ENCODE data around the gene PACSIN2.

Gene PACSIN2

GRCh38 chr22:42901790-42902508, 113.0 kb downstream of the PACSIN2 start:
- Histone ChIP-seq H3K4me1 (ENCODE audit: control insufficient read depth, insufficient read depth, low read length, poor library complexity, severe bottlenecking) (no peaks in the 10 kb centered on the region), H3K4me3 (ENCODE audit: insufficient read depth, low read depth, low read length, poor library complexity, severe bottlenecking) (no peak overlapping the region), H3K36me3 (ENCODE audit: control insufficient read depth, insufficient read depth, low read length) (peaks cover 5% of the 10 kb centered on the region), H3K27ac (ENCODE audit: insufficient read depth, low read length, poor library complexity, severe bottlenecking) (no peak overlapping the region), H3K9me3 (ENCODE audit: control insufficient read depth, low read length) (no peaks in the 10 kb centered on the region), H3K27me3 (replicated peaks; ENCODE audit: control insufficient read depth, insufficient read depth, low read length, poor library complexity, severe bottlenecking) (no peaks in the 10 kb centered on the region)
- no peak for DNase-seq

DNA sequence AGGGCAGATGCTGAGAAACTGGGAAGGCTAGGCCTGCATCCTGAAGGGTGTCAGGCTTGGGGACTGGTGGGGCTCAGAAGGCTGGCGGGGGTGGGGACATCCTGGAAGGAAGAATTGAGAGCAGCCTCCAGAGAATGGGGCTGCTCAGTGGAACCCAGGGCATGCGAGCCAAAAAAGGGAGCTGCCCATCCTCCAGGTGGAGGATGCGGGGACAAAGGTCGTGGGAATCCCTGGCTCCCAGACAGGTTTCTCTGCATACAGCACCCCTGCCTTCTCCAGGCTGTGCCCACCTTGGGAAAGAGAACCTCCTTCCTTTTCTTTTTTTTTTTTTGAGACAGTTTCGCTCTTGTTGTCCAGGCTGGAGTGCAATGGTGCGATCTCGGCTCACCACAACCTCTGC, 117.0 kb downstream of the PACSIN2 start:
- DNase-seq = no peak
- H3K27ac ChIP-seq (ENCODE audit: insufficient read depth, low read length, poor library complexity, severe bottlenecking) = no peak overlapping the region
- peaks cover 3% of the 10 kb centered on the region for H3K4me1 ChIP-seq (ENCODE audit: control insufficient read depth, insufficient read depth, low read length, poor library complexity, severe bottlenecking)
- no peaks in the 10 kb centered on the region for H3K27me3 ChIP-seq (replicated peaks; ENCODE audit: control insufficient read depth, insufficient read depth, low read length, poor library complexity, severe bottlenecking)
- H3K4me3 ChIP-seq (ENCODE audit: insufficient read depth, low read depth, low read length, poor library complexity, severe bottlenecking) = no peak overlapping the region
- no peaks in the 10 kb centered on the region for H3K9me3 ChIP-seq (ENCODE audit: control insufficient read depth, low read length)
- H3K36me3 ChIP-seq (ENCODE audit: control insufficient read depth, insufficient read depth, low read length) = no peaks in the 10 kb centered on the region

- peaks cover 7% of the 10 kb centered on the region for H3K36me3 ChIP-seq (ENCODE audit: control insufficient read depth, insufficient read depth, low read length)
- no peaks in the 10 kb centered on the region for H3K9me3 ChIP-seq (ENCODE audit: control insufficient read depth, low read length)
- no peak for DNase-seq
- peaks cover 3% of the 10 kb centered on the region for H3K4me1 ChIP-seq (ENCODE audit: control insufficient read depth, insufficient read depth, low read length, poor library complexity, severe bottlenecking)
- H3K4me3 ChIP-seq (ENCODE audit: insufficient read depth, low read depth, low read length, poor library complexity, severe bottlenecking) = no peak overlapping the region
- H3K27me3 ChIP-seq (replicated peaks; ENCODE audit: control insufficient read depth, insufficient read depth, low read length, poor library complexity, severe bottlenecking) = no peaks in the 10 kb centered on the region
- no peak overlapping the region for H3K27ac ChIP-seq (ENCODE audit: insufficient read depth, low read length, poor library complexity, severe bottlenecking)
These were observed 119.4 kb downstream of the PACSIN2 start for GRCh38 chr22:42895541-42895981.

DNA sequence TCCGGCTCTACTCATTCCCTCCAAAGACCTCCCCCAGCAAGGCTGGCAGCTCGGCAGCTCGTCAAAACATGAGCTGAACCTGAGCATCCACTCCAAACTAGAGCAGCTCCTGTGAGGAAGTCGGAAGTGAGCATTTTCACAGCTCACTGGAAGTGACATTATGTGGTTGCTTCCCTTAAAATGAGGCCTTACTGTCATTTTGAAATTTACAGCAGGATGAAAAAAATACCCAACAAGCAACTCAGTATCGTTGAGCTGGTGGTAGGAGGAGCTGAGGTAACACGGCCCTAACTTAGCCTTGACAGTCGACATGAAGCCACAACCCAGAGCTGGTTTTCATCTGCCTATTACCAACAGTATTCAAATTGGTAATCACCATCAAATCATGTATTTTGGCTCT, 119.9 kb downstream of the PACSIN2 start:
- Histone ChIP-seq H3K27ac (ENCODE audit: insufficient read depth, low read length, poor library complexity, severe bottlenecking) (no peak overlapping the region), H3K4me1 (ENCODE audit: control insufficient read depth, insufficient read depth, low read length, poor library complexity, severe bottlenecking) (peaks cover 3% of the 10 kb centered on the region), H3K27me3 (replicated peaks; ENCODE audit: control insufficient read depth, insufficient read depth, low read length, poor library complexity, severe bottlenecking) (no peaks in the 10 kb centered on the region), H3K4me3 (ENCODE audit: insufficient read depth, low read depth, low read length, poor library complexity, severe bottlenecking) (no peak overlapping the region), H3K36me3 (ENCODE audit: control insufficient read depth, insufficient read depth, low read length) (peaks cover 10% of the 10 kb centered on the region), H3K9me3 (ENCODE audit: control insufficient read depth, low read length) (no peaks in the 10 kb centered on the region)
- DNase-seq = no peak

- Histone ChIP-seq H3K4me3 (ENCODE audit: insufficient read depth, low read depth, low read length, poor library complexity, severe bottlenecking) (no peak overlapping the region), H3K9me3 (ENCODE audit: control insufficient read depth, low read length) (no peaks in the 10 kb centered on the region), H3K36me3 (ENCODE audit: control insufficient read depth, insufficient read depth, low read length) (peaks cover 18% of the 10 kb centered on the region), H3K4me1 (ENCODE audit: control insufficient read depth, insufficient read depth, low read length, poor library complexity, severe bottlenecking) (peaks cover 3% of the 10 kb centered on the region), H3K27me3 (replicated peaks; ENCODE audit: control insufficient read depth, insufficient read depth, low read length, poor library complexity, severe bottlenecking) (no peaks in the 10 kb centered on the region), H3K27ac (ENCODE audit: insufficient read depth, low read length, poor library complexity, severe bottlenecking) (no peak overlapping the region)
- no peak for DNase-seq
These were observed 121.4 kb downstream of the PACSIN2 start for GRCh38 chr22:42893371-42894150.

DNA sequence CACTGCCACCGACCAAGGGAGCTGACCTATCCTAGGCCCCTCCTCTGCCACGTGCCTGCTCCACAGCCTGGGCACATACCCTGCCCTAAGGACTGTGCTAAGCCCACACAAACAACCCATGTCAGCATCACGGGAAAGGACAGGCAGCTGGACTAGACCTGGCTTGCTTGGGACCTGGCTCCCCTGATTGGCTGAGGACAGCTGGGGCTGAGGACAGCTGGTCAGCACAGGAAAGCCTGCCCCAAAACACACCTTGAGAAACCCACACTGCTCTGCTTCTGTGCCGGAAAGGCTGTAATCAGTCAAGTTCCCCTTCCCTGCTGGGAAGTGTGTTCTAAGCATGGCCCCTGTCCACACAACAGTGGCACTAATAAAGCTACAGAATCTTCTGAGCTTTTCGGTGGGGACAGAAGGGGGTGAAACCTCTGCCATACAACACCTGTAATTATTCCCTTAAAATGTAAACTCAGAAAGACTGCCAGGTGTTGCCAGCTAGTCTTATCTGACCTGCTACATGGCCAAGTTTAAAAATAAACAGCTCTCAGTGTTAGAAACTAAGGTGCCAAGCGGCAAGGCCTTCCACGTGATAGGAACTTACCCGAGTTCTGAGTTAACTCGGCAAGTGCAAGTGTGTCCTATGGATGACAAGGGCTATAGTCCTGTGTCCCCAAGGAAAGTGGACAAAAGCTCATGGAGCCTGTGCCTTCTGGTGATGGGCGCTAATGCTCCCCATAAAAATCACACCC, 122.2 kb downstream of the PACSIN2 start:
- Histone ChIP-seq H3K27ac (ENCODE audit: insufficient read depth, low read length, poor library complexity, severe bottlenecking) (no peak overlapping the region), H3K4me3 (ENCODE audit: insufficient read depth, low read depth, low read length, poor library complexity, severe bottlenecking) (no peak overlapping the region), H3K9me3 (ENCODE audit: control insufficient read depth, low read length) (no peaks in the 10 kb centered on the region), H3K36me3 (ENCODE audit: control insufficient read depth, insufficient read depth, low read length) (peaks cover 19% of the 10 kb centered on the region), H3K27me3 (replicated peaks; ENCODE audit: control insufficient read depth, insufficient read depth, low read length, poor library complexity, severe bottlenecking) (no peaks in the 10 kb centered on the region), H3K4me1 (ENCODE audit: control insufficient read depth, insufficient read depth, low read length, poor library complexity, severe bottlenecking) (peaks cover 3% of the 10 kb centered on the region)
- DNase-seq = no peak

DNA sequence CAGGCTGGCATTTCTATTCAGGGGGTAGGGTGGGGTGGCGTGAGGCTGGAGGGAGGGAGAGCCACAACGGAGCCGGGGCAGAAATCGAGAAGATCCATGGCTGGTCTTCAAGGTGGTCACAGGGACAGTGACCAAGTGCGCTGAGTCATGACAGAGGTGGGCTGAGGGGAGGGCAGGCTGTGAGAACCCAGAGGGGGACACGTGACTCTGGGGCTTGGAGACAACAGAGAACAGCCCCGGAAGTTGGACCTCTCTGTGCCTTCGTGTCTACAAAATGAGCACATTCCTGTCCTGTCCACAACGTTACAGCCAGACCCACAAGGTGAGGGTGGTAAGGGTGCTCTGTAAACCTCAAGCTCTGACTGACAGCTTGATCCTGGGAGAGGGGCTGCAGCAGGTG, 122.8 kb downstream of the PACSIN2 start:
- Histone ChIP-seq H3K36me3 (ENCODE audit: control insufficient read depth, insufficient read depth, low read length) (peaks cover 19% of the 10 kb centered on the region), H3K9me3 (ENCODE audit: control insufficient read depth, low read length) (no peaks in the 10 kb centered on the region), H3K27ac (ENCODE audit: insufficient read depth, low read length, poor library complexity, severe bottlenecking) (no peak overlapping the region), H3K27me3 (replicated peaks; ENCODE audit: control insufficient read depth, insufficient read depth, low read length, poor library complexity, severe bottlenecking) (no peaks in the 10 kb centered on the region), H3K4me3 (ENCODE audit: insufficient read depth, low read depth, low read length, poor library complexity, severe bottlenecking) (no peak overlapping the region), H3K4me1 (ENCODE audit: control insufficient read depth, insufficient read depth, low read length, poor library complexity, severe bottlenecking) (peaks cover 3% of the 10 kb centered on the region)
- no peak for DNase-seq

DNA sequence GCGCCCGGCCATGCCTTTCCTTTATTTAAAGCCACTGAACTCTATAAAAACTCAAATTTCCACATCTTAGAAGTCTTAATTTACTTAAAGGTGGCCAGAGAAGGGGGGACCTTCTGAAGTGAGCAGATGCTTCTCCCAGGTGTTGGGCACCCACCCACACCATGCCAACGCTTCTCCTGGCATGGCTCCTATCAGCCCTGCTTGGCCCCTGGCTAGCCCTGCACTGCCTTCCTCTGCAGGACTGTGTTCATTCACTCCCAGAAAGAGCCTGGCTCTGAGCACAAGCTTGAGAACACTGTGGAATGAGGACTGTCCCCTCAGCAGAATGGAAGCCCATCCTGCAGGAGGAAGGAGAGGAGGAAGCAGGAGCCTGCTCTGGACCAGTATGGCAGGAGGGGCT, 123.3 kb downstream of the PACSIN2 start:
- Histone ChIP-seq H3K27me3 (replicated peaks; ENCODE audit: control insufficient read depth, insufficient read depth, low read length, poor library complexity, severe bottlenecking) (no peaks in the 10 kb centered on the region), H3K4me1 (ENCODE audit: control insufficient read depth, insufficient read depth, low read length, poor library complexity, severe bottlenecking) (peaks cover 3% of the 10 kb centered on the region), H3K4me3 (ENCODE audit: insufficient read depth, low read depth, low read length, poor library complexity, severe bottlenecking) (no peak overlapping the region), H3K9me3 (ENCODE audit: control insufficient read depth, low read length) (no peaks in the 10 kb centered on the region), H3K36me3 (ENCODE audit: control insufficient read depth, insufficient read depth, low read length) (peaks cover 19% of the 10 kb centered on the region), H3K27ac (ENCODE audit: insufficient read depth, low read length, poor library complexity, severe bottlenecking) (no peak overlapping the region)
- DNase-seq = no peak

DNA sequence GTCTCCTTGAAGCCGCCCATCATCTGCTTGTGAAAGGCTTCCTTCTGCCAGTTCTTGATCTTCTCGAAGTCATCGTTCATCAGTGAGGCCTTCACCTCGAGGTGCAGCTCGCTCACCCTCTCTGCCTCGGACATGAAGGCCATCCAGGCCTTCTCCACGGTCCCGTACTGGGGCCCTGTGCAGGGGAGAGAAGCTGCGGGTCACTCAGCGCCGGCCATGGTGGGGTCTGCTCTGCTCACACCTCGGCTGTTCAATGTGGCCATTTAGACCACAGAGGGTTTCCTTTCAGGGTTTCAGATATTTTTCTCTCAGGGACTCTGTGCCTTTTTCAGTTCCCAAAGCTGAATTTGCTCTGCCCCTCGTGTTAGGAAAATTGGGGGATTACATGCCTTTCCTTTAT, 123.9 kb downstream of the PACSIN2 start:
- Histone ChIP-seq H3K9me3 (ENCODE audit: control insufficient read depth, low read length) (no peaks in the 10 kb centered on the region), H3K4me3 (ENCODE audit: insufficient read depth, low read depth, low read length, poor library complexity, severe bottlenecking) (no peak overlapping the region), H3K36me3 (ENCODE audit: control insufficient read depth, insufficient read depth, low read length) (peaks cover 19% of the 10 kb centered on the region)

GRCh38 chr22:42889304-42889703, 125.6 kb downstream of the PACSIN2 start:
- no peaks in the 10 kb centered on the region for H3K9me3 ChIP-seq (ENCODE audit: control insufficient read depth, low read length)
- H3K27ac ChIP-seq (ENCODE audit: insufficient read depth, low read length, poor library complexity, severe bottlenecking) = no peak overlapping the region
- H3K36me3 ChIP-seq (ENCODE audit: control insufficient read depth, insufficient read depth, low read length) = peaks cover 33% of the 10 kb centered on the region
- no peaks in the 10 kb centered on the region for H3K27me3 ChIP-seq (replicated peaks; ENCODE audit: control insufficient read depth, insufficient read depth, low read length, poor library complexity, severe bottlenecking)
- DNase-seq = no peak
- peaks cover 3% of the 10 kb centered on the region for H3K4me1 ChIP-seq (ENCODE audit: control insufficient read depth, insufficient read depth, low read length, poor library complexity, severe bottlenecking)
- no peak overlapping the region for H3K4me3 ChIP-seq (ENCODE audit: insufficient read depth, low read depth, low read length, poor library complexity, severe bottlenecking)

More for the DNA sequence above, 123.9 kb downstream of the PACSIN2 start:
- Histone ChIP-seq H3K27ac (ENCODE audit: insufficient read depth, low read length, poor library complexity, severe bottlenecking) (no peak overlapping the region), H3K27me3 (replicated peaks; ENCODE audit: control insufficient read depth, insufficient read depth, low read length, poor library complexity, severe bottlenecking) (no peaks in the 10 kb centered on the region), H3K4me1 (ENCODE audit: control insufficient read depth, insufficient read depth, low read length, poor library complexity, severe bottlenecking) (peaks cover 3% of the 10 kb centered on the region)
- DNase-seq = no peak

Measured in effector memory CD4-positive, alpha-beta T cell (primary cell).